NCI-H146 treated with DMSO at 0.1 percent for 48 hours (cell line): ENCODE data around the gene ADPRHL1.

ENCODE experiments used
- DNase-seq: peaks from one replicate; lab custom pipeline; 2025; ENCODE audit not compliant: unreplicated experiment; lab: John Stamatoyannopoulos, UW

Gene ADPRHL1

DNA sequence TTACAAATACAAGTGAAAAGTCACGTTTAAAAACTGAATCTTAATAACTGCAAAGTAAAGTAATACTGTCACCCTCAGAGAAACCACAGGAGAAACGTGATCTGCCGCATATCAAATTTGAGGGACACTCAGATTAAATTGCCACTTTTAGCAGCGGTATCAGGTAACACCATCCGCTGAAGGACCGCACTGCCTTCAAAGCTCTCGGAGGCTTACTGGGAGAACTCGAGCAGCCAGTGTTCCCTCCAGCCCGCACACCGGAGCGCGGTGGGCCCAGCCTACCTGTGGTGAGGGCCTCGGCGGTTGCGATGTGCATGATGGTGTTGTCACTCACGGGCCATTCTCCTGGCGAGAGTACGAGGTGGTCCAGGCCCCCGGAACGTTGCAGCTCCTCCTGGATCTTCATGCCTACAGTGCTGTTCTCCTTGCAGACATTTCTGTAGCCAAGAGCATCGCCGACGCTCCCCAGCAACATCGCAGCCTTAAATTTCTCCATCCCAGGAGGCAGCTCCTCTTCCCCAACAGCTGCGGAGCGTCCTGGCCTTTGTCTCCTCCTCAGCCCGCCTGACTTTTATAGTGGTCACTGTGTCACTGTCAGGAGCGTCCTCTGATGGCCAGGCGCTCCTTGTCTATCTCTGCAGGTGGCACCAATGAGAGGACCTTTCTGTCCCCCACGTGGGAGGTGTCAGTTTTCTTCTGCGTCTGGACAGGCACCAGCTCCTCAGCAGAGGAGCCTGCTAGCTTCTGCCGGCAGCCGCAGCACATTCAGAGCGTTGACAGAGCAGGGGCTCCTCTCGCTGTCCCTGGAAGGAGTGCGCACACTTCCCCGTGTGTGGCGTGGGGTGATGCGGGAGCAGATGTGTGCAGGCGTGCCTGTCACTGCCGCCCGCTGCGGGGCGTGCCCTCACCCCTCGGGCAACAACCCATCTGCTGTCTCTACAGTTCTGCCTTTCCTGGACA lies at the start of gene ADPRHL1:
Gene ADPRHL1 (minus strand): TSS at position 547 of the 960 bp plus-strand sequence. CDS start 51 bp downstream, at position 496.
- no peak for DNase-seq

DNA sequence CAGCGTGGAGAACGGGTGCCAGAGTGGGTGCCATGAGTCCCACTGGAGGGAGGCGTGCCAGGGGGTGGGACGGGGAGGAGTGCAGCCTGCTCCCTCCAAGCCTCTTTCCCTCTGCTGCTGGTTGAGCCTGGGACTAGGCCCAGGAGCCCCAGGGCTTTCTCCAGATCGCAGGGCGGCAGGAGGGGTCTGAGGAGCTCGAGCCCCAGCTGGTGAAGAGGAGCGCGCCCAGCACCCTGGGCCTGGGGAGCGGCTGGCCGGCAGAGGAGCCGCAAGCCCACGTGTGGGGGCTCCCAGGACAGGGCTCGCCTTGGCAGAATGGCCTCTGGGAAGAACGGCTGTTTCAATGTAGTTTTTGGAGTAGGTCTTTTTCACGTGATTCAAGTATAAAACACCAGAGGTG lies 49.4 kb upstream of the ADPRHL1 start:
- no peak for DNase-seq

GRCh38 chr13:113500530-113501265 lies 47.4 kb upstream of the ADPRHL1 start:
- DNase-seq = no peak

DNA sequence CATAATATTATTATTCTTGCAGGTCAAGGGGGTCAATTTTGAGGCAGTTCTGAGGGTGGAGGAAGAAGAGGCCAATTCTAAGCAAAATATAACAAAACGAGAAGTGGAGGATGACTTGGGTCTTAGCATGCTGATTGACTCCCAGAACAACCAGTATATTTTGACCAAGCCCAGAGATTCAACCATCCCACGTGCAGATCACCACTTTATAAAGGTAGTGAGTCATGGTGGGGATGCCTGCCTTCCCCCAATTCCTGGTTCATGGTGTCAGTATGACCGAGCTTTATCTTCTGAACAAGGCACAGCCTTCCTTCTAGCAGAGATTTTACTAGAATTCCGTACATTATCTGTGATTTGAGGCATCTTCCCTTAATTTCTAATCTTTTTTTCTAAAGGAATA lies 46.6 kb upstream of the ADPRHL1 start:
- no peak for DNase-seq

- no peak for DNase-seq
Observed at GRCh38 chr13:113498905-113499304, 45.6 kb upstream of the ADPRHL1 start.

DNA sequence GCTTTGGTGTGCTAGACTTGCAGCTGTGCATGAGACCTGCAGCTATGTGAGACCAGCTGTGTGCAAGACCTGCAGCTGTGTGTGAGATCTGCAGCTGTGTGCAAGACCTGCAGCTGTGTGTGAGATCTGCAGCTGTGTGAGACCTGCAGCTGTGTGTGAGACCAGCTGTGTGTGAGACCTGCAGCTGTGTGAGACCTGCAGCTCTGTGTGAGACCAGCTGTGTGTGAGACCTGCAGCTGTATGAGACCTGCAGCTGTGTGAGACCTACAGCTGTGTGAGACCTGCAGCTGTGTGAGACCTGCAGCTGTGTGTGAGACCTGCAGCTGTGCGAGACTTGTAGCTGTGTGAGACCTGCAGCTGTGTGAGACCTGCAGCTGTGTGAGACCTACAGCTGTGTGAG lies 43.9 kb upstream of the ADPRHL1 start:
- no peak for DNase-seq

DNA sequence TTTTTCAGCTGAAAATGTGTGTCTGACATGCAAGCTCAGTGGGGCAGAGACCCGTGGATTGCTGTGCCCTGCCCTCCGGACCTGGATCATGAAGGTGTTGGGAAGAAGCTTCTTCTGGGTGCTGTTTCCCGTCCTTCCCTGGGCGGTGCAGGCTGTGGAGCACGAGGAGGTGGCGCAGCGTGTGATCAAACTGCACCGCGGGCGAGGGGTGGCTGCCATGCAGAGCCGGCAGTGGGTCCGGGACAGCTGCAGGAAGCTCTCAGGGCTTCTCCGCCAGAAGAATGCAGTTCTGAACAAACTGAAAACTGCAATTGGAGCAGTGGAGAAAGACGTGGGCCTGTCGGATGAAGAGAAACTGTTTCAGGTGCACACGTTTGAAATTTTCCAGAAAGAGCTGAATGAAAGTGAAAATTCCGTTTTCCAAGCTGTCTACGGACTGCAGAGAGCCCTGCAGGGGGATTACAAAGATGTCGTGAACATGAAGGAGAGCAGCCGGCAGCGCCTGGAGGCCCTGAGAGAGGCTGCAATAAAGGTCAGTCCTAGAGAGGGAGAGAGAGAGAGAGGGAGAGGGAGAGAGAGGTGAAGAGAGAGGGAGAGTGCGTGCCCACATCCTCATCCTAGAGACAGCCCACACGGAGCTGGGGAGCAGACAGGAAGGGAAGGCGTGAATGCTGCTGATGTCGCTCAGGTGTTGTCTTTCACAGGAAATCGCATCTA lies 42.4 kb upstream of the ADPRHL1 start:
- DNase-seq = no peak

DNA sequence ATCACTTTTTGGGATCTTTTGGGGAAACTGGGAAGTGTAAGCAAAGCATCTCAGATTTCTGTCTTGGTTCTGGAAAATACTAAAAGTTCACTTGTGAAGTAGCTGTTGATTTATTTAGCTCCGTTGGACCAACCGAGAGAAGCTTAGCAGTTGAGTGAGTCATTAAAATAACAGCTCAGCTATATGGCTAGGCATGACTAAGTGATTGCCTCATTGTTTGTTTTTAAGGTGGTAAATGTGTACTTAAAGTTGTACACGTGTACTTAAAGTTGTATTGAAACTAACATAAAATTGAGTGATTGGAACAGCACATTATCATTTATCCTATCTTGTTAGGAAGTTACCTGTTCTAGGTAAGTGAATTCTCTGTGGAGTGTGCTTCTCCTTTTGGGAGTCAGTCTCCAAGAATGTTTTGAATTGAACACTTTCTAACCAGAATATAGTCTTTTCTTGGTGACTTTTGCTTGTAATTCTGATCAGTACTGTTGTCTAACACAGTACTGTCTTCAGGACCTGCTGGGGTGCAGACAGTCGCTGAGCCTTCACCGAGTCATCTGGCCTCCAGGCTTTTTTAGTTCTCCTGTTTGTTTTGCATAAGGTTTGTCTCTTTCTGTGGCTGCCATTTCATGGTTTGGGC lies 40.1 kb upstream of the ADPRHL1 start:
- DNase-seq = peak; percentile 11

DNA sequence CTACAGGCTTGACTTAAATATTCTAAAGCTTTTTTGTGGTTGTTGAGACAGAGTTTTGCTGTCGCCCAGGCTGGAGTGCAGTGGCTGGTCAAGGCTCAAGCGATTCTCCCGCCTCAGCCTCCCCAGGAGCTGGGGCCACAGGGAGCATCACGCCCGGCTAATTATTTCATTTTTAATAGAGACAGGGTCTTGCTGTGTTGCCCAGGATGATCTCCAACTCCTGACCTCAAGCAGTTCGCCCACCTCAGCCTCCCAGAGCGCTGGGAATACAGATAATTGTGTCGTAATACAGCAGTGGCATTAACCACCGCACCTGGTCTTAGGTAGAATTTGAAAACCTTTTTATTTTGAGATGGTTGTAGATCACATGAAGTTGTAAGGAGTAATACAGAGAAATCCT lies 38.7 kb upstream of the ADPRHL1 start:
- DNase-seq = no peak

GRCh38 chr13:113491418-113491883 lies 38.2 kb upstream of the ADPRHL1 start:
- DNase-seq = peak; percentile 34

GRCh38 chr13:113490496-113491417 lies 37.5 kb upstream of the ADPRHL1 start, which contains the start of gene DCUN1D2:
Gene DCUN1D2, minus strand, starts transcription at chr13:113490711. Its CDS starts 42 bp downstream, at chr13:113490669.
- peak; percentile 98 for DNase-seq

DNA sequence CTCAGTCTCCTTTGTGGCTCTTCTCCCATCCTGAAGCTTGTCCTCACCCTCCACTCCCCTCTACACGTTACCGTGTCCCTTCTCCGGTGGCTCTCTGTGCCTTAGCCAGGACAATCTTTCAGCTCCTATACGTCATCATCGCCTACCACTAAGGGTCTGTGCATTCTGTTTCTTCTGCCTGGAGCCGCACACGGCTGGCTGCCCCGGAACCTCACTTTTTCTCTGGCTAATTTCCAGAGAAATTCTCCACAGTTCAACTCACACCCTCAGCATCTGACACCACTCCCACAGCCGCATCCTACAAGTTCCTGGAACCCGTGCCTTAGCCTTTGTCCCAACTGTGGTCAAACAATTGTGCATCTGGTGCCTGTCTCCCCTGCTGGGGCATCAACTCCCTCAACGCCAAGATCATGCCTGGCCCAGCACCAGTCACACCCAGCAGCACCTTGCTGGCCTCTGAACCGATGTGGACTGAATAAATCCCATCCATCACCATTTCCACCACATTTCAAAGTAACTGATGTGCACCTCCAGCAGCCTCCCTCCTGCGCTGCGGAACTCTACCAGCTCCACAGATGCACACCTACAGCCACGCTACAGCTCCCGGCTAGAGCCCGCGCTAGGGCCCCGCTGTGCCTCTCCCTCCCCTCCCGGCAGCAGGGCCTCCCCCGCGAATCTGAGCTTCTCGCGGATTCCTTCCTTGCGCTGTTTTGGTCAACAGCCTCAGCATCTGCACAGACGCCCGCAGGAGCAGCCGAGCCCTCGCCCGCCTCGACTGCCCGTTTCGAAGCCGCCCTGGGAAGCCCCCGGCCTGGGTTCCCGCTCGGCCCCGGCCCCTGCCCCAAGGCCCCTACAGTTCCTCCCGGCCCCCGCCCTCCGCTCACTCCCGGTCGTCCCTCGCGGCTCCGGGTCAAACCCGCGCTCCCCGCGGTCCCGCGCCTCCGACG lies 36.5 kb upstream of the ADPRHL1 start:
- peak; percentile 53 for DNase-seq

- peak; percentile 34 for DNase-seq
Observed at GRCh38 chr13:113489171-113489548, 35.9 kb upstream of the ADPRHL1 start.

DNA sequence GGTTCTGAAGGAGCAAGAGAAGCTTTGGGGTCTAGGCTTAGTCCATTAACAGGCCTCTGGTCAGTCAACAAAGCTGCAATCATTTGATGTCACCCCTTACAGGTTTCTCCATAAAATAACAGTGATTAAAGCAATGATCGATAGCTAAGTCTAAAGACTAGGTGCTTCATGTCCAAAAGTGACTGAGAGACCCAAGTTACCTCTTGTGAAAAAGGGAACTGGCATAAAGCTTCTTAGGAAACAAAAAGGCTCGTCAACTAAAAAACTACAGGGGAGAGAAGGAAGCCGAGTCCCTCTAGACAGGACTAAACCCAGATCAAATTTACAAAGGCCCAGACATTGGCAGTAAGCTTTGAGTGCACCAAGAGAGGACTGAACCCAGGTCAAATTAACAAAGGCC lies 35.0 kb upstream of the ADPRHL1 start:
- DNase-seq = no peak

DNA sequence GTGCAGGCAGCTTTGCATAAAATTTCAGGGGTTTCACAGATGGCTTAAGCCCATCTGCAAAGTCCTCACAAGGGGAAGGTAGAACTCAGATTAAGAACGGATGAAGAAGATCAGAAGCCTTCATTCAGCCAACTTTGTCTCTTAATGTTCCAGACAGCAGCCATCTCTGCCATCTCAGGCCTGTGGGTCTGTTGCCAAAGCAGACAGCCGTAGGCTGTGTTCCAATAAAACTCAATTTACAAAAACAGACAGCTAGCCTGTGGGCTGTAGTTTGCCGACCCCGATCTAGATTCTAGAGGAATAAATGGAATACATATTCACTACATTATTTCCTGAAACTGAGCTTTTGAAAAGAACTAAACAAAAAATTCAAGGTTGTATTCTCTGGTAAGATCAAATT lies 33.4 kb upstream of the ADPRHL1 start:
- no peak for DNase-seq

GRCh38 chr13:113485545-113485944 lies 32.3 kb upstream of the ADPRHL1 start:
- no peak for DNase-seq

GRCh38 chr13:113483504-113484293 lies 30.4 kb upstream of the ADPRHL1 start:
- no peak for DNase-seq

DNA sequence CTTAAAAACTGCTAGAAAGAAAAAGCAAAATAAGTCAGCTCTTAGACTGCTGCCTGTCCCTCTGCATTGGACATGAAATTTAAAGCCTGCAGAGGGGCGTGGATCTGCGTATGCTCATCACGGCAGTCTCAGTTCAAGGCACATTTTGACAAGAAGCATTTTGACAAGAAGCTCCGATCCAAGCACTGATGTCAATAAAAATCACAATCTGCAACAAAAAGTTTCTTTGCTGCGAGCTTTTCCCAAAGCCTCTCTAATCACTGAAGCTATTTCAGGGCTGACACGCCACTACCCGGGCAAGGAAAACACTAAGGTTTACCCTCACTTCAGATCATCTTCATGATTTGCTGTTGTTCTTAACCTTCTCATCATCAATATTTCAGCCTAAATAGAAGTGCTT lies 29.8 kb upstream of the ADPRHL1 start:
- DNase-seq = no peak
